Lower leg skin (tissue), 3 donors: ENCODE measurements around the gene ZBTB38.

Experiments
- CTCF ChIP-seq, 3 donors: fragments of 450-650 bp; IDR thresholded peaks; one replicate each; pipeline ENCODE4 v1.5.1; 2016; ENCODE audit warnings: antibody characterized with exemption in 3 of 3, mild to moderate bottlenecking in 3 of 3, moderate library complexity in 2 of 3
- POLR2A ChIP-seq, 2 donors: fragments of 450-650 bp; IDR thresholded peaks; one replicate each; pipeline ENCODE4 v1.6.1; 2016 to 2017; ENCODE audit warnings: antibody characterized with exemption in 2 of 2, mild to moderate bottlenecking in 1 of 2, moderate library complexity in 1 of 2

DNA sequence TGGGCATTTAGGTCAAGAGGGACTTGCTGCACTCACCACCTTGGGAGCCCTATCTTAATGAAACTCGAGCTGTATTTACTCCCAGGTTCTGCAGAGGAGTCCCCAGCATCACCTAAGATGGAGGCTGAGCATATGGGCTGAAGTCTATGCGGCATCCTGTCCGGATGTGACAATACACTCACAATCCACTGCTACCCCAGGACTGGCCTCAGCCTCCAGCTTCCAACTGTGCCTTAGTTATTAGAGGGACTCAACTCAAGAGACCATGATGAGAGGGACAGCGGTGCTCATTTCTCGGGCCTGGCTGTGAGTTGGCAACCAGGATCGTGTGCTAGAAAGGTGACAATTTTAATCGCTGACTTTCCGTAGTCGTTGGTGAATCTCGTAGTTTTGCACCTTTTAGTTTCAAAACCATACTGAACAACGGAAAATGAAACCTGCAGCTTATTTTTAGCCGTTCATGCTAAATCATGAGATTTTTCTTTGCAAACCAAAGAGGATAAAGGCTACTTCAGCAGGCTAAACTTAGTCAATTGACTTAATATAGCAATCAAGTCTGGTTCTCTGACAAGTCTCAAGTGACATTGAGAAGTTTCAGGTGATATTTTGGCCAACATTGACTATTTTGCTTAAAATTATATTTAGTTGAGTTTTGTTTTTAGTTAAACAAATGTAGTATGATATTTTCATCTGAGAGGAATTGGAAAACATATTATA is 11.1 kb downstream of the ZBTB38 start:
- TF ChIP-seq POLR2A (IDR thresholded peaks at IDR 0.05), result no peak
- no peak for TF ChIP-seq CTCF (IDR thresholded peaks at IDR 0.05)
